HUES48 (cell line): Measurements from ENCODE around the gene ARHGEF2.

Experiments
- H3K27ac ChIP-seq: one replicate; pipeline ENCODE4 v1.7.0; 2013; ENCODE audit warnings: low read depth, low read length, inconsistent platforms
- H3K27me3 ChIP-seq: 2 replicates; pipeline ENCODE4 v1.6.1; 2013; ENCODE audit warnings: mild to moderate bottlenecking, low read length; ENCODE audit not compliant: control insufficient read depth, insufficient read depth
- H3K36me3 ChIP-seq: 2 replicates; pipeline ENCODE4 v1.6.1; 2013; ENCODE audit warnings: low read length; ENCODE audit not compliant: control insufficient read depth, insufficient read depth
- H3K4me1 ChIP-seq: 2 replicates; pipeline ENCODE4 v1.6.1; 2013; ENCODE audit warnings: mild to moderate bottlenecking, low read length; ENCODE audit not compliant: control insufficient read depth, insufficient read depth
- H3K4me3 ChIP-seq: 2 replicates; pipeline ENCODE4 v1.5.1; 2013; ENCODE audit warnings: mild to moderate bottlenecking, low read depth, low read length
- H3K9ac ChIP-seq: 2 replicates; pipeline ENCODE4 v1.6.1; 2013; ENCODE audit warnings: mild to moderate bottlenecking, low read depth, low read length, moderate library complexity
- H3K9me3 ChIP-seq: 2 replicates; pipeline ENCODE4 v1.6.1; 2013; ENCODE audit warnings: low read length; ENCODE audit not compliant: control insufficient read depth, insufficient read depth

The ARHGEF2 gene

GRCh38 chr1:155952505-155952890, 25.8 kb downstream of the ARHGEF2 start:
- Histone ChIP-seq H3K4me1 (no peaks in the 10 kb centered on the region), H3K27me3 (no peaks in the 10 kb centered on the region), H3K9me3 (no peaks in the 10 kb centered on the region), H3K4me3 (no peak overlapping the region), H3K9ac (no peak overlapping the region), H3K36me3 (peaks cover 92% of the 10 kb centered on the region), H3K27ac (no peak overlapping the region)

GRCh38 chr1:155951753-155952504, 26.4 kb downstream of the ARHGEF2 start:
- Histone ChIP-seq H3K9ac (no peak overlapping the region), H3K27ac (no peak overlapping the region), H3K36me3 (peaks cover 92% of the 10 kb centered on the region), H3K4me1 (no peaks in the 10 kb centered on the region), H3K4me3 (no peak overlapping the region), H3K9me3 (no peaks in the 10 kb centered on the region), H3K27me3 (no peaks in the 10 kb centered on the region)

- Histone ChIP-seq H3K9me3 (no peaks in the 10 kb centered on the region), H3K4me3 (no peak overlapping the region), H3K4me1 (peaks cover 9% of the 10 kb centered on the region), H3K27ac (no peak overlapping the region), H3K9ac (no peak overlapping the region), H3K27me3 (no peaks in the 10 kb centered on the region), H3K36me3 (peaks cover 86% of the 10 kb centered on the region)
These were observed 27.5 kb downstream of the ARHGEF2 start for GRCh38 chr1:155950829-155951228.

DNA sequence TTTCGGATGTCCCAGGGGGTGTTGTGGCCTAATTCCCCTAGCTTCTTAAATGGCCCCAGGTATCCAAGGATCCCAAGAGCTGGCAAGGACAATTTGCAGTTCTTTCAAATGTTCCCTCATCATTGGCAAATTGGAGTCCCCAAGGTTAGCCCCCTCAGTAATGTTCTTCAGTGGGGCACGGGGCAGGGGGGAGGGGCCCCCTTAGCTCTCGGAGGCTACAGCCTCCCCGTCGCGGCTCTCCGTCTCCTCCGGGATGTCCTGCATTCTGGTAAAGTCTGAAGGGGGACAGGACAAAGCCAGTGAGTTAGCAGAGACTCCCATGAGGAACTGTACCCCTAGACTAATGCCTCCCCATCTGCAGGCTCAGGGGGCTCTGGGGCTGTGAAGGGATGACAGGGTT, 30.6 kb downstream of the ARHGEF2 start:
- H3K9ac ChIP-seq, result no peak overlapping the region
- H3K9me3 ChIP-seq, result no peaks in the 10 kb centered on the region
- H3K27ac ChIP-seq, result no peak overlapping the region
- no peak overlapping the region for H3K4me3 ChIP-seq
- peaks cover 59% of the 10 kb centered on the region for H3K36me3 ChIP-seq
- peaks cover 9% of the 10 kb centered on the region for H3K4me1 ChIP-seq
- no peaks in the 10 kb centered on the region for H3K27me3 ChIP-seq

DNA sequence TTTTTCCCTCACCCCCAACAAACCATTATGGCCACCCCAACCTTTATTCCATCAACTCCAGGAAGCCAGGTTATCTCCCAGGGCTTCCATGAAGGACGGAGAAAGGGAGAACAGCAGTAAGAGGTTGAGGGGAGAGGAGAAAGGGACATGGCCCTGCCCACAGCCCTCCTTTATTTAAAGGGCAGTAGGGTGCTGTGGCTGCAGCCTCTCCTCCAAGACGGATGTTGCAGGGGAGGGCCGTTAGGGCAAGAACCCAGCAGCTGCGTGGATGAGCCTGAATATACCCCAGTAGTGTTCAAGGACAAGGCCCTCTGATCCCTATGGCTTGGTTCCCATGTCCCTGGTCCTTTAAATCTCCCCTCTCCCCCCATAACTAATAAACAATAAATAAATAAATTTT, 31.1 kb downstream of the ARHGEF2 start:
- Histone ChIP-seq H3K4me3 (no peak overlapping the region), H3K36me3 (peaks cover 54% of the 10 kb centered on the region), H3K27ac (no peak overlapping the region), H3K27me3 (no peaks in the 10 kb centered on the region), H3K9me3 (no peaks in the 10 kb centered on the region), H3K9ac (no peak overlapping the region), H3K4me1 (peaks cover 9% of the 10 kb centered on the region)

DNA sequence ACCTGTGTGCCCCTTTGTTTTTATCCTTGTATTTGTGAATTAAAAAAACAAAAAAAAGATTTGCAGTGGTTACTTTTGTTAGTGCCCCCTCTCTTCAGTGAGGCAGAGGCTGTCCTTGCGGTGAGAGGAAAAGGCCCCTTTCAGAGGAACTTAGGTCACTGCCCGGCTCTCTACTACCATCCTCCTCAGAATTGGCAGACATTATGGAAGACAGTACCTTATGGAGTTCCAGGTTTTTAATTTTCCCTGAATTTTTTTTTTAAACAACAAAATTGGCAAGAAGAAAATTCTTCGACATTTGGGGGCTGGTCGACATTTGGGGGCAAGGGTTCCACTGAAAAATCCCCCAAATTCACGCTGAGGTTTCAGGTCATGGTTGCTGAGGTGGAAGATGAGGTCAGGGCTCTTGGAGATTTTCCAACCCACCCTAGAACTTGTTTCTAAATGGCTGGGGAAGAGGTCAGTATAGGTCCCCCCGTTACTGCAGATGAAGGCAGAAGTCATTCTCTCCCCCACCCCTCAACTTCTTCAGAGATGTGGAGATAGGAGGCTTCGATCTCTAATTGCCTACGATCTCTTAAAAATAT, 31.6 kb downstream of the ARHGEF2 start:
- Histone ChIP-seq H3K27me3 (no peaks in the 10 kb centered on the region), H3K9me3 (no peaks in the 10 kb centered on the region), H3K27ac (no peak overlapping the region), H3K36me3 (peaks cover 49% of the 10 kb centered on the region), H3K4me1 (peaks cover 9% of the 10 kb centered on the region), H3K9ac (no peak overlapping the region), H3K4me3 (no peak overlapping the region)

DNA sequence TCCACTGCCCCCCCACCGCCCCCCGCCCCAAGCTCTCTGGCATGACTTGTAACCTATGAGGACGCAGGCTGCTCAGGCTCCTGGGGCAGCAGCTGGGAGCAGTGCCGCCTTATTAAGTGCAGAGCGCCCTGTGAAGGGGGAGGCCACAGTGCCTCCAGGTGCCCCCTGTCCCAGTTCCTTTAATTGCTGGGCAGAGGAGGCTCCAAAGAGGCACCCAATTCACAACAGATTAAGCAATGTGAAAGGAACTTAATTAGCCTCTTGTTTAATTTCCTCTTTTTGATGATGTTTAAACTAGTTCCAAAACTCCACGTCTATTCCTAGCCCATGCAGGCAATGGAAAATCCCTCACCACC, 33.9 kb downstream of the ARHGEF2 start:
- no peaks in the 10 kb centered on the region for H3K9me3 ChIP-seq
- no peak overlapping the region for H3K9ac ChIP-seq
- peaks cover 12% of the 10 kb centered on the region for H3K4me1 ChIP-seq

GRCh38 chr1:155942578-155943141, 35.7 kb downstream of the ARHGEF2 start:
- H3K4me3 ChIP-seq, result no peak overlapping the region
- peaks cover 12% of the 10 kb centered on the region for H3K4me1 ChIP-seq
- no peaks in the 10 kb centered on the region for H3K27me3 ChIP-seq
- no peak overlapping the region for H3K9ac ChIP-seq
- H3K27ac ChIP-seq, result no peak overlapping the region
- H3K9me3 ChIP-seq, result no peaks in the 10 kb centered on the region
- peaks cover 13% of the 10 kb centered on the region for H3K36me3 ChIP-seq

More for the DNA sequence above, 33.9 kb downstream of the ARHGEF2 start:
- no peak overlapping the region for H3K4me3 ChIP-seq
- H3K27ac ChIP-seq, result no peak overlapping the region
- no peaks in the 10 kb centered on the region for H3K27me3 ChIP-seq
- peaks cover 27% of the 10 kb centered on the region for H3K36me3 ChIP-seq

- Histone ChIP-seq H3K4me3 (no peak overlapping the region), H3K27me3 (no peaks in the 10 kb centered on the region), H3K36me3 (peaks cover 6% of the 10 kb centered on the region), H3K27ac (no peak overlapping the region), H3K4me1 (peaks cover 12% of the 10 kb centered on the region), H3K9ac (no peak overlapping the region), H3K9me3 (no peaks in the 10 kb centered on the region)
These were observed 36.4 kb downstream of the ARHGEF2 start for GRCh38 chr1:155941845-155942531.

GRCh38 chr1:155940993-155941844, 37.1 kb downstream of the ARHGEF2 start, which contains the start of gene RXFP4:
Gene RXFP4 (plus strand): TSS chr1:155941638. CDS start chr1:155941710, 72 bp downstream.
- H3K9ac ChIP-seq, result no peak within 1 kb of the TSS
- H3K4me3 ChIP-seq, result no peak within 1 kb of the TSS
- no peak within 1 kb of the TSS for H3K27ac ChIP-seq
- no peaks in the 10 kb centered on the region for H3K27me3 ChIP-seq
- H3K9me3 ChIP-seq, result no peaks in the 10 kb centered on the region
- peaks cover 6% of the 10 kb centered on the region for H3K4me1 ChIP-seq
- H3K36me3 ChIP-seq, result no peaks in the 10 kb centered on the region
